Suprapubic skin (tissue), 3 donors: ENCODE data around the gene MFAP5.
"Not testable (repeated sequence)": the region's sequence is repeated elsewhere in the genome, so short reads cannot be mapped to it uniquely, and the experiment has no call there.

Experiments used
- POLR2A ChIP-seq, 2 donors: fragments of 450-650 bp; IDR thresholded peaks; one replicate each; pipeline ENCODE4 v1.6.1; 2017; ENCODE audit warnings: antibody characterized with exemption in 2 of 2, mild to moderate bottlenecking in 2 of 2, moderate library complexity in 2 of 2
- TF ChIP-seq, protein P1 (sequence below), 2 donors: fragments of 200-600 bp in 1 of 2; fragments of 450-650 bp in 1 of 2; sonication (generic) in 1 of 2; IDR thresholded peaks; one replicate each; pipeline ENCODE4 v1.5.1; 2016 to 2019; ENCODE audit warnings: antibody characterized with exemption in 2 of 2, mild to moderate bottlenecking in 1 of 2, moderate library complexity in 1 of 2

DNA sequence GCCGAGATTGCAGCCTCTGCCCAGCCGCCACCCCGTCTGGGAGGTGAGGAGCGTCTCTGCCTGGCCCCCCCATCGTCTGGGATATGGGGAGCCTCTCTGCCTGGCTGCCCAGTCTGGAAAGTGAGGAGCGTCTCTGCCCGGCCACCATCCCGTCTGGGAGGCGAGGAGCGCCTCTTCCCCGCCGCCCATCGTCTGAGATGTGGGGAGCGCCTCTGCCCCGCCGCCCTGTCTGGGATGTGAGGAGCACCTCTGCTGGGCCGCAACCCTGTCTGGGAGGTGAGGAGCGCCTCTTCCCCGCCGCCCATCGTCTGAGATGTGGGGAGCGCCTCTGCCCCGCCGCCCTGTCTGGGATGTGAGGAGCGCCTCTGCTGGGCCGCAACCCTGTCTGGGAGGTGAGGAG, 37.9 kb downstream of the MFAP5 start:
- TF ChIP-seq, protein P1, sequence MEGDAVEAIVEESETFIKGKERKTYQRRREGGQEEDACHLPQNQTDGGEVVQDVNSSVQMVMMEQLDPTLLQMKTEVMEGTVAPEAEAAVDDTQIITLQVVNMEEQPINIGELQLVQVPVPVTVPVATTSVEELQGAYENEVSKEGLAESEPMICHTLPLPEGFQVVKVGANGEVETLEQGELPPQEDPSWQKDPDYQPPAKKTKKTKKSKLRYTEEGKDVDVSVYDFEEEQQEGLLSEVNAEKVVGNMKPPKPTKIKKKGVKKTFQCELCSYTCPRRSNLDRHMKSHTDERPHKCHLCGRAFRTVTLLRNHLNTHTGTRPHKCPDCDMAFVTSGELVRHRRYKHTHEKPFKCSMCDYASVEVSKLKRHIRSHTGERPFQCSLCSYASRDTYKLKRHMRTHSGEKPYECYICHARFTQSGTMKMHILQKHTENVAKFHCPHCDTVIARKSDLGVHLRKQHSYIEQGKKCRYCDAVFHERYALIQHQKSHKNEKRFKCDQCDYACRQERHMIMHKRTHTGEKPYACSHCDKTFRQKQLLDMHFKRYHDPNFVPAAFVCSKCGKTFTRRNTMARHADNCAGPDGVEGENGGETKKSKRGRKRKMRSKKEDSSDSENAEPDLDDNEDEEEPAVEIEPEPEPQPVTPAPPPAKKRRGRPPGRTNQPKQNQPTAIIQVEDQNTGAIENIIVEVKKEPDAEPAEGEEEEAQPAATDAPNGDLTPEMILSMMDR (IDR thresholded peaks at IDR 0.05), result not testable (repeated sequence)
- TF ChIP-seq POLR2A (IDR thresholded peaks at IDR 0.05), result not testable (repeated sequence)
